HG03520 (cell line): ENCODE data around the gene FMNL2.

Source experiments
- ATAC-seq: cut with Tn5 transposase; IDR thresholded peaks from one replicate; pipeline ENCODE4 v1.9.1; 2021; ENCODE audit warnings: mild to moderate bottlenecking, moderate library complexity; ENCODE audit not compliant: unreplicated experiment

The FMNL2 gene

DNA sequence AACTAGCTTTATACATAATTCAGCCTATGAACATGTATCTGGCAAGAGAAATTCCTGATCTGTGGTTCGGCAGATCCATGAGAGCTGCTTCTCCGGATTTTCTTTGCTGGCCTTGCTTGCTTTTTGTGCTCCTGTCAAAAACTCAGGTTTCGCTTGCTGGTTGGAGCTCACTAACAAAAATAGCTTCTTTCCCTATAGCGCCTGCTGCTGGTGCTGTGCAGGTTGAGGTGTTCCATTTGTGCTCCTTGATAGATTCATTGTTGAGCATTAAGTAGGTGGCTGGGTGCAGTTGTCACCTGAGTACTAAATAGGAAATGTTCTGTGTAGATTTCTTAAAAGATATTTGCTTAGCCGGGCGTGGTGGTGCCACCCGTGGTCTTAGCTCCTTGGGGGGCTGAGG is 234.2 kb downstream of the FMNL2 start:
- no peak for ATAC-seq

- ATAC-seq = no peak
These were observed 236.2 kb downstream of the FMNL2 start for GRCh38 chr2:152571048-152571766.

DNA sequence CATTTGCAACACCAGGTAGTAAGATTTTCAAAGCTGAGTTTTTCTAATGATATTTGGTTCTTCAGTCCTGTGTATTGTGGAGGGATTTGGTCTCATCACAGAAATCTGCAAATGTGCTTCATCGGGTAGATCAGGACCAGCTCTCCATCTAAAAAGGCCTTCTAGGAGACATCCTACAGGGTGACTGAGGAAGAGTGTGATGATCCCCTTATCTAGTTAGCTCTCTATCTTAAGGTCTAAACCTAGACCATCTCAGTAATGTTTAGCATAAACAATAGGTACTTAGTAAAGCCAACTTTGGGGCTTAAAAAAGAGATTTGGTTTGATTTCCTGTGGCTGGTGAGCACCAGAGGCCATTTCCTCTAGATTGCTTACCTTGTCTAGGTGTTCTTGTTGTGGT is 237.1 kb downstream of the FMNL2 start:
- no peak for ATAC-seq

DNA sequence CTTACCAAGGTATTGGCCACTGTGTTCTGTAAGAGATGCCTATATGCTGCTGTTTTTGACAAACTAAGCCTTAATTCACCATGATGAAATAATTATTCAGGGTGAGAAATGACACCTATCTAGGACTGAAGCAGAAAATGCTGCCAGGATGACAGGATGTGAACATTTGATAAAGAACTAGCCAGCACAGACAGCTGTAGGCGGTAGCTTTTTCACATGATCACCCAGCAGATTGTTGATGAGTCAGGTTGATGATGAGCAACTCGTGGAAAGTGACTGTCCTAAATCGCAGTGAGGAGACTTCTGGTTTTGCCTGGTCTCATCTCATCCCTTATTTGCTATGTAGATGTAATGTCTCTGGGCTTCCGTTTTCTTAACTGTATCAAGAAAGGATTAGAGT is 238.2 kb downstream of the FMNL2 start:
- ATAC-seq = peak; percentile 92

DNA sequence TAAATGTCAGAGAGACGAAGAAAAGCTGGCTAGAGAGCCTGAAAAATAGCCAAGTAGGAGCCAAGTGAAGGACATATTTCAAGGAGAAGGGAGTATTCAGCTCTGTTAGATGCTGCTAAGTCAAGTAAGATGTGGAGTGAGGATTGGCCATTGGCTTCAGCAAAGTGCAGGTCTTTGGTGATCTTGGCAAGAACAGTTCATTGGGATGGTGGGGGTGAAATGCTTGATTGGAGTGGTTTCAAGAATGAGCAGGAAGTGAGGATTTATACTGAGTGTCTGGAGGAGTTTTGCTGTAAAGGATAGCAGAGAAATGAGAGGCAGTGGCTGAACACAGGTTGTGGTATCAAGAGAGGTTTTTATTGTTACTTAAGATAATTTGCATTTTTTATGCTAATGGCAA is 242.6 kb downstream of the FMNL2 start:
- no peak for ATAC-seq

- ATAC-seq = no peak
These were observed 243.6 kb downstream of the FMNL2 start for GRCh38 chr2:152578573-152578972.

GRCh38 chr2:152580714-152581113 is 245.7 kb downstream of the FMNL2 start:
- ATAC-seq = no peak

- no peak for ATAC-seq
These were observed 246.4 kb downstream of the FMNL2 start for GRCh38 chr2:152581360-152581759.

- no peak for ATAC-seq
These were observed 247.1 kb downstream of the FMNL2 start for GRCh38 chr2:152582081-152582480.

DNA sequence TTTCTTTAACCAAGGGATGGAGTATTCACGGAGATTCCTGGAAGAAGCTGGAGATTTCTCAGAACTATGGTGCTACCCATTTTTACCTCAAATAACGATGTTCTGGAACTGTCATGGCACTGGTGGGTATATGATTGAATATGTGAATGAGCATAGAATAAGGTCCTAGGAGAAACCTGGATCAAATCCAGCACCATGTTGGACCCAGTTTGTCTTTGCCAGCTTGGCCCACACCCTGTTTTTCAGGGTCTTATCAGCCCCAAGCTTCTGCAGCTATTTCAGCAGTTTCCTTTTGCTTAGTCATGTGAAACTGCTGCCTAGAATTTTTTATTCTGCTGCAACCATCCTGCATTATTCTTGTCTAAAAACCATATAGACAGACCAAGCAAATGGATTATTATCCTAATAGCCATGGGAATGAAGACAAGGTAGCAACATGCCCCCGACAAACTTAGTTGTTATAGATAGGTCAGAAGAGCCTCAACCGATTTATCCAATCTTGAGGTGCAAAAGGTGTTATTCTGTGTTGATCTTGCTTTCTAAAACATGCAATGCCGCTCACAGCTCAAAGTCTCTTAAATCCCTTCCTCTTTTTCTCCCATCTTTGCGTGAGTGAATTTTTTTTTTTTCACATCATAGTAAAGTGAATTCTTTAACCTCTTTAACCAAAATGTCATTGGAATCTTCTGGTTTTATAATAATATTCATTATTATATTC is 248.7 kb downstream of the FMNL2 start:
- ATAC-seq = no peak

- ATAC-seq = no peak
These were observed 249.3 kb downstream of the FMNL2 start for GRCh38 chr2:152584301-152584700.

DNA sequence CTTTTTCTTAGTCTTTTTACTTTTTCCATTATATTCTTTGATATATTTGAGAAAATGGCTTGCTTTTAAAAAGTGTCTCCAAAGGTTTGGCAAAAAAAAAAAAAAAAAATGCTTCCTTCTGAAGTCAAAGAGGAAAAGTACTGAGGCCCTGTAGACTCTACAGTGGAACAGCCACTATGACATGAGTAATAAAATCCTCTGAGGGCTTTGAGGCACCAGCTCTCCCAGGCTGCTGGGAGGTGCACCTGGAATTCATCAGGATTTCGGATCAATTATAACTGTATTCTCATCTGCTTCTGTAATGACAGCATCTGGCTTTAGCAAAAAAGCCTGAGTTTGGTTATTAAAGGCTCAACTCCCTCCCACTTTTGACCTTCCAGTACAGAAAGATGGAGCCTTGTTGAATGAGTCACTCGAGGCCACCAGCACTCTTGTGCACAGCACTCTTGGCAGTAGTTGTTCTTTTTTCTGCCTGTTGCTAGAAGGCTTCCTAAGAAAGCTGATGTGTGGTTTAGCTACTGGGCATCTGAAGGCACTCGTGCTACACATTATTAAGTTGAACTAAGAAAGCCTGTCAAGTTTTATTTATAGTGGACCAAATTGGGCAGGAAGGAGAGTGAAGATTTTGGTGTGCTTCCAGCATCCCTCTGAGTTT is 251.0 kb downstream of the FMNL2 start:
- ATAC-seq = no peak

DNA sequence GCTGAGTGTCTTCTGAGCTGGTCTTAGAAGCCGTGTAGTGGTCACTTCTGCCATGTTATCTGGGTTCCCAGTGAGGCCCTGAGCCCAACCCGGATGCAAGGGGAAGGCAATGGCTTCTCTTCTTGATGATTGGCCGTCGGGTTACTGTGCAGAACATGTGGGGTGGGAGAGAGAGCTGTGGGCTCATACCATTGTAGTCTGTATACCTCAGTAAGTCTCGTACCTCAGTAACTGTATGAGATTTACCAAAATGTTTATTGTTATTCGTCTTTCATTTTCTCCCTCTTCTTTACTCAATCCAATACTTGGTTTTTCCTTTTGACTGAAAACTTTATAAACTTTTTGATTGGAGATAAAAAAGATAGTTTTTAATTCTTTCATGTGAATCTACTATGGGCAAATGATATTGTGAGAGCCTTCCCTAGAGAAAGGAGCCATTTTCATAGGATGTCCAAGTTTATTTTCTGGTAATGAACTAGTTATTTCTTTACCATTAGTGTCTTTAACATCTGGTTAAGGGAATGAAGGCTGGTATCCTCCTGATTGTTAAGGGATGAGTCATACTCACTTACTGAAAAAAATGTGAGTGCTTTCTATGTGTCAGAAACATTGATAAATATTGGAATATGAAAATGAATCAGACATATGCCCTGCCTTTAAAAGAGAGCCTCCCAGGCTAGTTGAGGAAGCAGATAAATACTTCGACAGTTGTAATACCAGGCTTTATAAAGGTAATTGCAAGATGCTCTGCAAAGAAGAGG is 252.4 kb downstream of the FMNL2 start:
- no peak for ATAC-seq

GRCh38 chr2:152588998-152589397 is 254.0 kb downstream of the FMNL2 start:
- ATAC-seq = no peak

DNA sequence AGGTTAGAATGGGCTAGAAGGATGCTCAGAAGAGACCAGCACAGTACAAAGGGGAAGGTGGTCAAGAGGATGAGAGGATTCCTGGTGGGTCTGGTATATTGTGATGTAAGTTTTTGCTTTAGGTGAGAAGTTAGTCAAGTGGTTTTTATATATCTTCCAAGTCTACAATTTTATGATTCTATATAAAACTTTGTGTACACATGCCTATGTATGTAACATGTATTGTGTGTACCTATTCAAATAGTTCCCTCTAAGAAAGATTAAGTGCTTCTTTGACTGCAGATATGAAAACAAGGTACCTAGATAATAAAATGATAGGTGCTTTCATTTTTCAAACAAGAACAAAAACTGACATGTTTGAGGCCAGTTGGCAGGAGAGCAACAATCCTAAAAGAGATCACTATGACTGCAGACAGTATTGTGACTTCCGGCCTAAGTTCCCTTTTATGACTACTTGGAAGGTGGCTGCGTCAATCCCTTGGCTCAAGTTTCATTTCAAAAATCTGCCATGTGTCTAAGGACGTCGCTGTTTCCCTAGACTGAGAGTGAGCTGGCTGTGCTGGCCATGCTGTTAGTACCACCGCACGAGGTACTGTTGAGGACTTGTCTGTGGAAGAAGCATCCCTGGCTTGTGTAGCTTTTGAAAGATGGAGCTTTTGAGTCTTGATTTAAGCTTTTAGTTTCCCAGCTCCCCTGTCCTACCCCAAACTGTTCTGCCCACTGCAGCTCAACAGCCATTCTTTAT is 259.2 kb downstream of the FMNL2 start:
- ATAC-seq = peak; percentile 91

- ATAC-seq = no peak
These were observed 259.8 kb downstream of the FMNL2 start for GRCh38 chr2:152594792-152595191.

DNA sequence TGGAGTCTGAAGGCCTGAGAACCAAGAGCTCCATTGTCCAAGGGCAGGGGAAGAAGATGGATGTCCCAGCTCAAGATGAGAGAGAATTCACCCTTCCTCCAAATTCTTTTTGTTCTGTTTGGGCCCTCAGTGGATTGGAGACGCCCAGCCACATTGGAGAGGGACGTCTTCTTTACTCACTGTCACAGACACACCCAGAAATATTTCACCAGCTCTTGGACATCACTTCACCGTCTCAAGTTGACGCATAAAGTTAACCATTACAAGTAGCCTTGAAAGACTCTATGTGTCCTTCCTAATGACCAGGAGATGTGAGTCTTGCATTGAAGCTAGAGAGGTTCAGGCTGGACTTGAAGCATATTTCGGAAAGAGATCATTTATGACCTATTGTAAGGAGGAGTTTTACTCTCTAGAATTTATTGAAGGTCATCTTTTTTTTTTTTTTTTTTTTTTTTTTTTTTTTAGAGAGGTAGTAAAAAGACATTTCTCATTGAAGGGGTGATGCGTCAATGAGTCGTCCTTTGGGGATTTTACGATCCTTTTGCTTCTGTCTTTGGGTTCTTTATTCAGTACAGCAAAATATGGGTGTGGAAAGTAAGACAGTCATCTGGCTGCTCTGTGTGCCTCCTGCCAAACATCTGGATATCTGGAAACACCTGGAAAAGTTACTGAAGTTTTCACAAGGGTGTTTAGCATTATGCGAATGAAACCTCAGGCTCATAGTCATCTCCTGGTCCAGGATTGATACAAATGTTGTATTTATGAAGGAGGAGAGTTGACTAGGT is 264.2 kb downstream of the FMNL2 start:
- no peak for ATAC-seq

DNA sequence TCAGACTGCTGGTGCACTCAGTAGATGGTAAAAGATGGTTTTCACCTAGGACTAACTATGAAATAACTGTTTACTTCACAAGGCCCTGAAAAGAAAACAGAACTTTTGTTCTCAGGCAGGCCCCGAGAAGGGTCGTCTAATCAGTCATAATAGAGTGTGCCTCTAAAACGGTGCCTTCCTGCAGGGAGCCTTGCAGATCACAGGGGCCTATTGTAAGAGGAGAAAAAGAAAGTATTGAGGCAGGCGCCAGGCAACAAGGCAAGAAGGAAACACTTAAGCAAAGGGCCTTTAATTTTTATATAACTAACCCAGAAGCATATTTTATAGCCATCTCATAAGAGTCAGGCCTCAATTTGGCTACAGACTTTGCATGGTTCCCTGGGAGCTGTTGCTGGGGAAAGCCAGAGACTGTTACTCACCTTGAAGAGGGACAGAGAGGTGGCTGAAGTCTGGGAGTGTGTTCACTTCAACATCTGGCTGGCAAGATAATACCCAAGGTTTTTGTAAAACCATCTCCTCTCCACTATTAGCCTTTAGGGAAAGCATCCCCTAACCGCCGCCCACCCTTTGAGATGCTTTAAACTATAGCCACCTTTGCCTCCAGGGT is 265.2 kb downstream of the FMNL2 start:
- ATAC-seq = no peak

GRCh38 chr2:152600697-152601096 is 265.7 kb downstream of the FMNL2 start:
- ATAC-seq = no peak
